CD4-positive, alpha-beta T cell treated with Interferon gamma for 1 hour (primary cell): ENCODE results near the gene ZNF445.
"Not testable (repeated sequence)": the region's sequence is repeated elsewhere in the genome, so short reads cannot be mapped to it uniquely, and the experiment has no call there.

Experiments used
- DNase-seq: peaks from one replicate; pipeline ENCODE4 v3.0.0-alpha.2; 2020

ZNF445 gene

DNA sequence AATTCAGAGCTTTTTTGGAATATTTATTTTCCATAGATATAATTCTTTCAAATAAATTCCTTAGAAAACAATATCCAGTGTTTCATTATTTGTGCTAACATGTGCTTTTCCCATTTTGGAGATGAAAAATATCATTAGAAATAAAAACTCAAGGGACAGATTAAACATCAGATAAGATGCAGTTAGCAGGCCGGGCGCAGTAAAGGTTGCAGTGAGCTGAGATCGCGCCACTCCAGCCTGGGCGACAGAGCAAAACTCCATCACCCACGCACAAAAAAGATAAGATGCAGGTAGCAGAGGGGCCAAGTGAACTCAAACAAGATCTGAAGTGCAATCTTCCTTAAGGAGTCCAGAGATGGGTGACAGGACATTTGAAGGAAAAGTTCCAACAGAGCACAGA is 48.0 kb downstream of the ZNF445 start:
- no peak for DNase-seq

DNA sequence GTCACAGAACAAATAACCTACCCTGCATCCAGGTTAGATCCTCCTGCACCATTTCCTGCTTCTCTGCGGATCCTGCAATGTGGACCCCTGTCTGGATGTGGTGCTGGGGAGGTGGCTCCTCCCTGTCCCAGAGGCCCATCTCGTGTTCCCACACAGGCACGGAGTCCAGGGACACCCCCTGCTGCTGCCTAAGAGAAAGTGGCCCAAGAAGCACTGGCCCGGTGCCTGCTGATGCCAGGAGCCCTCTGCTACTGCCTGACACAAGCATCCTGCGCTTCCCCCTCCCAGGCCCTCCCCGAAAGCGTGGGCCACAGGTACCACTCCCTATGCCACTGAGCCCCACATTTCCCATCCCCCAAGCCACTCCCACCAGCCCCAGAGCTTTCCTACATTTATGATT is 48.6 kb downstream of the ZNF445 start:
- DNase-seq, result no peak

DNA sequence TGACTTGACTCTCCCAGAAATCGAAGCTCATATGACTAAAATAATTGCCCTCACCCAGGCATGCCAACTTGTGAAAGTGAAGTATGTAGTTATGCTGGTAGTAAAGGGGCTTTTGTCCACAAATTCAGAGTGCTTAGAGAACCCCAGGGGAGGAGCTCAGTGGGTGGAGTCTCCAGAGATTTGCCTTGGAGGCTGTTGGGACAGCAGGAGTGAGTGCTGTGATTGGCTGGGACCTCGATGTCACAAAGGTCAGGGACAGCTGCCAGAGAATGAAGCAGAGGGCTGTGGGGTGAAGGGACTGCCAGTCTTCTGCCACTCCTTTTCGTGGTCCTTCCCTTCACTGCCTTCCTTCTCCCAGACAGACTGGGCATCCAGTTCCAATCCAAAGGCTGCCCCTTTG is 49.8 kb downstream of the ZNF445 start:
- DNase-seq, result no peak

DNA sequence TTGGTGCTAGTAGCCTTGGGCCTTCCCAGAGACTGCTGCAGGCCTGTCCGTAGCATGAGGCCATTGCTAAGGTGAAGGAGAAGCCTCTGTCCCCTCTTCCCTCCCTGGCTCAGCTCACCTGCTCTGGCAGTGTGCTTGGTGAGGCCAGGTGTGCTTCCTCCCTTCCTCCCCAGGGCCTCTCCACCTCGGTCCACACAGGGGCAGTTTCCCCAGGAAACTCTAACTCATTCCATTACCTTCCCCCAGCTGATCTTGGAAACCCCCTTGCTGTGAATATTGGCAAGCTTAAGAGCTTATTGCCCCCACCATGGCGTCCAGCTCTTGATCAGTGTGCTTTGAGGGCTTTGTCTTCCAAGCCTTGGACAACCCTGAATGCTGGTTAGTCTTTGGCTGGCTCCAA is 52.7 kb downstream of the ZNF445 start:
- no peak for DNase-seq

DNA sequence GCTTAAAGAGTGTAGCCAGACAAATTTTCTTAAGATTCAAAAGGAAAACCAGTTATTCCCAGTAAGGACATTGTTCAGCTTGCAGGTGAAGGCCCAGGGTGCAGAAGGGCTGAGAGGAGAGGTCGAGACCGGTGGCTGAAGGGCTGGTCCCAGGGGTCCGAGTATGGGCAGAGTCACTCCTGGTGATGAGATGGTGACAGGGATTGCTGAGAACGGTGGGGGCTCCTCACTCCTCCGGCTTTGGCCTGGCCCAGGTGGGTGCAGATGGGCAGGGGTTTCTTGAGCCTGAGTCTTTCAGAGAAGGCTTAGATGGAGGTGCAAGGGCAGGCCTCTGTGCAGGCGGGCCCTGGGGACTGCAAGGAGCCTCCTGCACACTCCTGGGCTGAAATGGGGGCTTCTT is 56.2 kb downstream of the ZNF445 start:
- no peak for DNase-seq

DNA sequence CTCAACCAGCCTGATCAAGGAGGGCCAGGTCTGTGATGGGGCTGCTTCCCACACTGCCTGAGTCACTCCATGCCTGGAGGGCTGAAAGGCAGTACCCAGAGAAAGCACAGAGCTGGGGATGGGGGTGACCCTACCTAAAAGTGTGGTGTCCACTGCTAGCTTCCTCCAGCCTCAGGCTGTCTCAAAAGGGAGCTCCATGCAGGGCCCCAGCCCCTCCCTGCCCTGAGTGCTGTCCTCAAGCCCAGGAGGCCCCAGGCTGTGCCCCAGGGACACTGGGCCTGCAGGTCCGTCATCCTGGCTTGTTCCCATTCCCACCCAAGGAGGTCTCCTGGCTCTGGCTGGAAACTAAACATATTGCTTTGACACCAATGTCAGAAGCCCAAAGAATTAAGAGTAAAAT is 56.8 kb downstream of the ZNF445 start:
- DNase-seq, result no peak

DNA sequence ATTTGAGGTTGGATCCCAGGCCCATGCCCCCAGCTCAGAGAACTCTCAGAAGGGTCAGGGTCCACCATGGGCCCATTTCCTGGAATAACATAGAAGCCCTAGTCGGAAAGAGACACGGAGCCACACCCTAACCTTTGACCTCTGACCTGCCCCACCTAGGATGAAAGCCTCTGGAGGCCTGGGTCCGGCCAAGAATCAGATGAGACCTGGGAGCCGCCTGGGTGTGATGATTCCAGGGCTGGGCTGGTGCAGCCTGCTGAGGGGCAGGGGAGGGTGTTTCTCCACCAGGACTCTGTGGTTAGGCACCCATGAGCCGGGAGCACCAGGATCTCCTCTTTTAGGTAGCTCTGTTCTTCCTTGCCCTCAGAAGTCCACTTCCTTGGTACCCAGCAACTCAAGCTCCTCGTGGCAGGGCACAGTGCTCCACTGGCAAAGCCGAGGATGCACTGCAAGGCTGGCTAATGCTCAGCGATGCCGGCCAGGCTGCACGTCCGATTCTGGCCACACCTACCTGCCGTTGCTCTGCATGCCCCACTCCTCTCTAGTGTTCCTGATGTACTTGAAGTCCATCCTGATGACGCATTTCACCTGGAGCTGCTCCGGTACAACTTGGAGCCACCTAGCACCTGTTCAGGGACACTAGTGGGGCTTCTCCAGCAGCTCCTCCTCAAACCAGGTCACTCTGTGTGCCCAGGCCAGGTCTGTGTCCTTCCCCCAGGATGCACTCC is 57.4 kb downstream of the ZNF445 start:
- no peak for DNase-seq

DNA sequence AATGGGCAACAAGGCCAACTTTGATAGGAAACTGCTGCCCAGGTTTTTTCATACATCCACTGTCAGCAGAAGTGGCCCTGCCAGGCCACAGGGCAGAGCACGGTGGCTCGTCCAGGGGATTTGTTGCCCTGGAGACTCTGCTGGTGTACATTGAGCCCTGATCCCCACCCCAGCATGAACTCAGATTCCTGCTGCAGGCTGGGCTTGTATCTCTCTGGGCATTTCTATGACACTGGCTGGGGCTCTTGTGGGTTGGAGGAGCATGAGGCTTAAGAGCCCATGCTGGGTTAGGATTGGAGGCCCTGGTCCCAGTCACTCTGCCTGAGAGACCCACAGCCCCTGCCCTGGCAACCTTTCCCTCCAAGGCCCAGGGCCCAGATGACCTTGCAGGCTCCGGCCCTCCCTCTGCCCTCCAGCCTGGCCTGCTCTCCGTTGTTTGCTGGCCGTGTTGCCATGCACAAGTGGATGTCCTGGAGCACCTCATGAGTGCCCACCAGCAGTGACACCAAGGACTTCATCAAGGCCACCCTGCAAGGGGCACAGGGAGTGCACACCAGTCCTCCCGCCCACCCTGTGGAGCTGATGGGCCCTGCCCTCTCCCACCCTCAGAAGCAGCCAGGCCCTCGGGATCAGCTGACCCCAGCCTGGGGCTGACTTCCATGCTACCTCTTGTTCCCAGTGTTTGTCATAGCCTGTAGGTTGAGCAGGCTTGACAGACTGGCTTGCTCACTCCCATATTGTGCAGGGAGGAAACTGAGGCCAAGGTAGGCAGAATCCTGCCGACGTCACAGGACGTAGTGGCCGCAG is 58.2 kb downstream of the ZNF445 start:
- DNase-seq, result no peak

DNA sequence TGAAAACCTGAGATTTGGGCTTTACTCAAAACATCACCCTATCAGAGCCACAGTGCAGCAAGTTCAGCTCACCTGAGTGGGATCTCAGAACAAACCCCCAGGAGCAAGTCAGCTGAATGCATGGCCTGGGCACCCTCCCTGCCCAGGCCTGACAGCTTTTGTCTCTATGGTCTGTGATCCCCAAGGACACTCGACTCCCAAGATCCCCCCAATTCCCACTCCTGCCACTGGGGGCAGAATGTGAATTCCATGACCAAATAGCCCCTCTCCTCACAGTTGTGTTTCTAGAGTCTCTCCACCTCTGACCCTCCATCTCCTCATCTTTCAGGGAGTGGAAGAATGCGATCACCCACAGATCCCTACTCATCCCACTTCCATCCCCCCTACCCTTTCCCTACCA is 58.9 kb downstream of the ZNF445 start:
- DNase-seq, result no peak

DNA sequence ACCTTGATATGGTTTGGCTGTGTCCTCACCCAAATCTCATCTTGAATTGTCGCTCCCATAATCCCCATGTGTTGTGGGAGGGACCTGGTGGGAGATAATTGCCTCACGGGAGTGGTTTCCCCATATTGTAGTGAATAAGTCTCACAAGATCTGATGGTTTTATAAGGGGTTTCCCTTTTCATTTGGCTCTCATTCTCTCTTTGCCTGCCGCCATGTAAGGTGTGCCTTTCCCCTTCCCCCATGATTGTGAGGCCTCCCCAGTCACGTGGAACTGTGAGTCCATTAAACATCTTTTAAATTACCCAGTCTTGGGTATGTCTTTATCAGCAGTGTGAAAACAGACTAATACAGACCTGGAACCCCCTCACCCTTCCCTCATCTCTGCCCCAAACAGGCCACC is 59.4 kb downstream of the ZNF445 start:
- not testable (repeated sequence) for DNase-seq

DNA sequence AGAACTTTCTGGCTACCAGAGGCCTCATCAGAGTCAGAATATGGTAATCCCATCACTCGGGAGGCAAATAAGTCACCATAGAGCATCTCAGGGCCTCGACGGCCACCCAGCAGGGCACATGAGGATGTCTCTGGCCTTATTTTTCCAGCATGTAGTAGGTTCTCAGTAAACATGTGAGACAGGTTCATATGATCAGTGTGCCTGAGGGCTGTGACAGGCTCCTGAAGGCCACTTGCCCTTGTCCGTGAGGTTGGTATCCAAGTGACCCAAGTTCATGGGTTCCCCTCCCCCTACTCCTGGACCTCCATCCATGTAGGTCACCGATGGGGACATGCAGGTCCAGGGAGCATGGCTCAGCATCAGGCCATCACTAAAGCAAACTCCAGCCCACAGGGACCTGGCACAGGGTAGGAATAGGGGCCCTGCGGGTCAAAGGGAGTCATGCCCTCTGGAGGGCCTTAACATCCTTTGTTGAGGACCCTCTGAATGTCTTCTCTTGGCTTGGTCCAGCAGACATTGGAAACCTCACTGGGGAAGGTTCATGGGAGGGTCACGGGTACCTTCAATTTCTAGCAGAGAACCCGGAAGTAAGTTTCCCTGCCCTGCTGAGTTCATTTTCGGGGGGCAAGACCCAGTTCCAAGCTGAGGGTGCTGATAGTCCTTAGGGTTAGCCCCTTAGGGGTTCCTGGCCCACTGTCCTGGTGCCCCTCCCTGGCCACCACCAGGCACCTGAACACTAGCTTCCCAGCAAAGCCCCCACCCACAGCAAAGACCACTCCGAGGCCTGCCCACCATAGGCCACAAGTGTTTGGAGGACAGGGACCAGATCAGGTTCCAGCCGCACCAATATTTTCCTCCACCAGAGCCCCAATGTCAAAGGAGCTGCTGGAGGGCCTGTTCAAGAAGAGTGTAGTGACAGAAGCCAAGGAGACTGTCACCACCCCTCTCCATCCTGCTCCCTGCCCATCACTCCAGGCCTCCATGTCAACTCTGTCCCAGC is 61.1 kb downstream of the ZNF445 start:
- DNase-seq, result no peak

DNA sequence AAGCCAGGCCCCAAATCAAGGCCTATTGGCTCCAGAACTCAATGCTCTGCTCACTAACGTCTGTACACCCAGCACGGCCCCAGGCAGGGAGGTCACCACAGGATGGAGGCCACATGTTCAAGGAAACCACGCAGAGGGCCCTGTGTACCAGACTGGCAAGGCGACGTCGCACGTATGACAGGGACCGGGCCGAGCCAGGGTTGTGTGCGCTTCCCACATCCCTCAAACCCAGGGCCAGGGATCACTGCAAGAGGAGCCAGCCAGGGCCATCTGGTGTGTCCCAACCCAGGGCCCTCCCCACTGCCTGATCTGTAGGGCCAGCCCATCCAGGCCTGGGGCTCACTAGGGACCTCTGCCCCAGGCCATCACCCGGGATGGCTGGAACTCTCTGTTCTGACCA is 62.0 kb downstream of the ZNF445 start:
- DNase-seq, result no peak

DNA sequence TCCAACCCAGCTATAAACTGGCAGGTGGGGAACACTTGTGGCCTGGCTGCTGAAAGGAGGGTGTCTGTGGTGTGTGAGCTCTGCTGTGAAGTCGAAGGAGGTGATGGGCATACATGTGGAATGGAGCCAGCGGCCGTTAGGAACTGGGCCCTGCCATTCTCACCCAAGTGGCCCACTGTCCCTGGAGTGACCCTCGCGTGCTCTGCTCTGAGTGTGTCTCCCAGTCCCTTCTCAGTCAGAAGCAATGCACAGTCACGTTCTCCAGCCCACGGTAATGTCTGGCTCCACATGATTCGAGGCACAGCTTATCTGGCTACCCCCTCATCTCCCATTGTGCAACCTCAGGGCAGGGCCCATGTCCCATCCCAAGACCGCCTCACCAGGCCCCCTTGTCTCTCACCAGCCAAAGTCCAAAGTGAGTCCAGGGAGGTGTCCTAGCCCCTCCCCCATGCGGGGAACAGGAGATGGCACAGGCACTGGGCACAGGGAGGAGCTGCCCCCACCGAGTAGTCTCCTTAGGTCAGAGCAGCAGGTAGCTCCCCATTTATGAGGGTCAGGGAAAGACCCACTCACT is 62.9 kb downstream of the ZNF445 start:
- DNase-seq, result no peak

DNA sequence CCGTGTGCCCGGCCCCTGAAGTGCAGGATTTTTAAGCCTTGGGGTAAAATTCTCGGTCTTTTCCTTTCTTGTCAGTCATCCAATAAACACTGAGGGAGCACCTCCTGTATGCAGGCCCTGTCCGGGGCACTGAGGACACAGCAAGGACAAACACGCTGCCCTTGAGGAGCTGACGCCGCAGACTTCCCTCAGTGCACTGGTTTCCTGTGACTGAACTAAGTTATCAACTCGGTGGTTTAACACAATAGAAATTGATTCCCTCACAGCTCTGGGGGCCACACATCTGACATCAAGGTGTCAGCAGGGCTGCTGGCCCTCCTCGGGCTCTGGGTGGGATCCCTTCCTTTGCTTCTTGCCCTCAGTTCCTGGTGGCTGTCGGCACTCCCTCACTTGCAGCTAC is 65.1 kb downstream of the ZNF445 start:
- DNase-seq, result no peak

DNA sequence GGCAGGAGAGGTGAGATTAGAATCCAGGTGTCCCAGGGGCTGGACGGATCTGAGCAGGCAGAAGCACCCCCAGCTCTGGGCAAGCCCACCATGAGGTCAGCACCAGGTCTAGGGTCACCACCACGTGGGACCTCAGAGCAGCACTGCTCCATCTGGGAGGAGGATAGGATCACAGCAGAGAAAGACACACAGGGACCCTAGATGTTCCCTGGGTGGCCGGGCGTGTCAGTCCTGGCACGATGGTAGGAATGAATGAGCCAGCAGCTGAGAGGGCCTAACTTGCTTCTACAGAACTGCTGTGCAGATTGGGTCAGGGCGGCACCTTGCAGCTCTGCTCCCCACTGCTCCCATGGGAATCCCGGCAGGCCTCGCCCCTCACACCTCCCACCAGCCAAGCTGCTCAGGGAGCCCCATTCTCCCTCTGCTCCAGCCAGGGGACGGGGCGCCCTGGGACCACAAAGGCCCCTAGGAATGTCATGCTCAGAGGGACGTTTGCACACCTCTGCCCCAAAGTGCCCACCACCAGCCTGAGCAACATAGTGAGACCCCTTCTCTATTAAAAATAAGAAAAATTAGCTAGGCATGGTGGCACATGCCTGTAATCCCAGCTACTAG is 66.3 kb downstream of the ZNF445 start:
- no peak for DNase-seq

DNA sequence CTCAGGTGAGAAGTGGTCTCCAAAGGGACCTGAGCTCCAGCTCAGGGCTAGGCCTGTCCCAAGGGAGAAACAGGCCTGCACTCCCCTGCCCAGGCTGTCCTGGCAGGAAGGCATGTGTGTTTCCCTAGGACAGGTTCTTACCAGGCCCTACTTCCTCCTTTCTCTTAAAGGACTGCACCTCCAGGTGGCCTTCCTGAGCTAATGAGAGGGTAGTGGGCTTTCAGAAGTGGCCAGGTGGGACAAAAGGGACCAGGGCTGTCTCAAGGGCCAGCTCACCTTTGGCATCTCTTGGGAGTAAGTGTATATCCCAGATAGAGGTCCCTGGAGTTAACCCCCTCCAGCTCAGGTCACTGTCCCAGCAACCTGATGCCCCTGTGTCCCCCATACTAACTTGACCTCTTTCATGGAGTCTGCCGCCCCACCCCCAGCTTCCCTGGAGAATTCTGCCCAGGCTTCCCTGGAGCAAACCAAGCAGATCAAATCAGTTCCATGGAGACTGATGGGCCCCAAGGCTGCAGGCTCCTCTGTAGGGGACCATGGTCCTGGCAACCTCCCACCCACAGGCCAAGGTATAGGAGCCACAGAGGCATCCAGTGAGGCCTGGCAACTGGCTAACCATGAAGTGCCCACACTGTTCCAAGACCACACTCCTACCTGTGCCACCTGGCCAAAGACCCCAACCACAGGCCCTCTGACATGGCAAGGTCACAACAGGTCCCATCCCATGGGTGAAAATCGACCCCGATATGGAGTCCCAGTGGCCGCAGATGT is 67.6 kb downstream of the ZNF445 start:
- no peak for DNase-seq

DNA sequence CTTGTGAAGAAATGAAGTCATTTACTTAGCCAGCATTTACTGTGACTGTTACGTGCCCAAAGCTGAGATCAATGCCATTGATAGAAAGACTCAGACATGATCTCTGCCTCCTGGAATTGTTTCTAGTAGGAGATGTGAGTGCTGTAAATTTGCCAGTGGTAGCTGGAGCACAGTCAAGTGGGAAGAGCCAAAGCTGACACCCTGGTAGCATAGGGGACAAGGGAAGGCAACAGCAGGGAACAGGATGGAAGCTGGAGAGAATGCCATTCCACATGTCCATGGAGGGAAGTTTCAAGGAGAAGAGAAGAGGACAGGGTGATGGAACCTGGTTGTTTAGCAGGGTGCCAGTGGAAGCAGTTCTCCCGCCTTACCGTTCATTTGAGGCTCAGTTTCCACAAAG is 74.9 kb downstream of the ZNF445 start:
- DNase-seq, result no peak

DNA sequence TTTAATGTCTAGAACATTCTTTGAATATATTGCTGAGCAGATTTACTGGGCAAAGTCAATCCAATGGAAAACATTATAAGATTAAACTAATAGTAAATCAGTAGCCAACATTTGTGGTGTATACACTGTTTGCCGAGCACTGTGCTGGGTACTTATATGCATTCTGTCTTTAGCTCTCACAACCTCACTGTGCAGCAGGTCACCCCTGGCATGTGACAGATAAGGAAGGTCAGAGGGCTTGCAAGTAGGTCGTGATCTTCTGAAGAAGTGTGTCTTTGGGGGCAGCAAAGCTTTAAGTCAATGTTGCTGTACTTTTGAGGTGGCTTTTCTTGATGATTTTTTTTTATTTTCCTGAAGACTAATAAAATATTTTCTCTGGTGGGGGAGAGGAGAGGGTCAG is 76.7 kb downstream of the ZNF445 start:
- no peak for DNase-seq

DNA sequence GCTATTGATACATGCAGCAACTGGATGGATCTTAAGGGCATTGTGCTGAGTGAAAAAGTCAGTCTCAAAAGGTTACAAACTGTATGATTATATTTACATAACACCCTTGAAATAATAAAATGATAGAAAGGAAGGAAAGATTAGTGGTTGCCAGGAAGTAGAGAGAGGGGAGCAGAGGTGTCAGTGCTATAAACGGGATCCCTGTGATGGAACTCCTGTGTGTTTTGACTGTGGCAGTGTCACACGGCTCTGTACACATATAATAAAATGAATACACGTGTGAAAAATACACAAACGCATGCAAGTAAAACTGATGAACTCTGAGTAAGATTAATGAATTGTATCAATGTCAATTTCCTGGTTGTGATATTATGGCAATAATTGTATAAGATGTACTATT is 78.6 kb downstream of the ZNF445 start:
- no peak for DNase-seq

DNA sequence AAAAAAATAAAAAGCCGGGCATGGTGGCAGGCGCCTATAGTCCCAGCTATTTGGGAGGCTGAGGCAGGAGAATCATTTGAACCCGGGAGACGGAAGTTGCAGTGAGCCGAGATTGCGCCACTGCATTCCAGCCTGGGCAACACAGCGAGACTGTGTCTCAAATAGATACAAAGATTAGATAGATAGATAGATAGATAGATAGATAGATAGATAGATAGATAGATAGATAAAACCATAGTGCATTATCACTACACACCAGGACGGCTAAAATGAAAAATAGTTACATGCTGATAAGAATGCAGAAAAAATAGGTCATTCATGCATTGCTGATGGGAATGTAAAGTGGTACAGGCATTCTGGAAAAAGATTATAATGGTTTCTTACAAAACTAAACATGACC is 79.2 kb downstream of the ZNF445 start:
- DNase-seq, result not testable (repeated sequence)
